LNCAP (cell line): ENCODE results near the gene ABHD16B.

Experiments
- TF ChIP-seq, protein P1 (sequence below): fragments of 450-650 bp; IDR thresholded peaks from 2 replicates; pipeline ENCODE4 v1.5.1; 2017; ENCODE audit warnings: mild to moderate bottlenecking

The ABHD16B gene

DNA sequence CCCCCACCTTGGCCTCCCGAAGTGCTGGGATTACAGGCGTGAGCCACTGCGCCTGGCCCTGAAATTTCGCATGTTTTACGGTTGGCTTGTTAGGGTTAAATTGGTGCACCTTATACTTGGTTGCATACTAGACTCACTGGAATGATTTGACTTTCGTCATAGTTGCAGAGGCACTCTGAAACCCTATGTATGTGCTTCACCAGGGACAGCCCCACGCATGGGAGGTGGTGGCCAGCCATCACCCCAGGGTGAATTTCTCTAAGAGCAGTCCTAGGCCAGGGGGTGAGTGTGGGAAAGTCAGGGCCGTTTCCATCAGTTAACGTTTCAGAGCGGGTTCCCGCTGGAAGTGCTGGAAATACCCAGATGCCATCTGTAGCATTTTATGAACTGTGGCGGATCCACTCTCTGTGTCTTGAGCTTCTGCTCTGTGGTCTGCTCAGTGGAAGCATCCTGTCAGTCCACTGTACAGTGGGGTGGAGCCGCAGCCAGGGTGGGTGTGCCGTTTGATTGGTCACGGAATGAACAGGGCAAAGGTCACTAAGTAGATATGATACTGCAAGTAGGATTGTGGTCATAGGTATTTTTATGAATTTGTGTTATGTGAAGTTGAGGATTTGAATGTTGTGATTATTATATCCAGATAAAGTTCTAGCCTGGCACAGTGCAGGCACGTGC lies 46.8 kb downstream of the ABHD16B start:
- TF ChIP-seq, protein P1, sequence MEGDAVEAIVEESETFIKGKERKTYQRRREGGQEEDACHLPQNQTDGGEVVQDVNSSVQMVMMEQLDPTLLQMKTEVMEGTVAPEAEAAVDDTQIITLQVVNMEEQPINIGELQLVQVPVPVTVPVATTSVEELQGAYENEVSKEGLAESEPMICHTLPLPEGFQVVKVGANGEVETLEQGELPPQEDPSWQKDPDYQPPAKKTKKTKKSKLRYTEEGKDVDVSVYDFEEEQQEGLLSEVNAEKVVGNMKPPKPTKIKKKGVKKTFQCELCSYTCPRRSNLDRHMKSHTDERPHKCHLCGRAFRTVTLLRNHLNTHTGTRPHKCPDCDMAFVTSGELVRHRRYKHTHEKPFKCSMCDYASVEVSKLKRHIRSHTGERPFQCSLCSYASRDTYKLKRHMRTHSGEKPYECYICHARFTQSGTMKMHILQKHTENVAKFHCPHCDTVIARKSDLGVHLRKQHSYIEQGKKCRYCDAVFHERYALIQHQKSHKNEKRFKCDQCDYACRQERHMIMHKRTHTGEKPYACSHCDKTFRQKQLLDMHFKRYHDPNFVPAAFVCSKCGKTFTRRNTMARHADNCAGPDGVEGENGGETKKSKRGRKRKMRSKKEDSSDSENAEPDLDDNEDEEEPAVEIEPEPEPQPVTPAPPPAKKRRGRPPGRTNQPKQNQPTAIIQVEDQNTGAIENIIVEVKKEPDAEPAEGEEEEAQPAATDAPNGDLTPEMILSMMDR = no peak

DNA sequence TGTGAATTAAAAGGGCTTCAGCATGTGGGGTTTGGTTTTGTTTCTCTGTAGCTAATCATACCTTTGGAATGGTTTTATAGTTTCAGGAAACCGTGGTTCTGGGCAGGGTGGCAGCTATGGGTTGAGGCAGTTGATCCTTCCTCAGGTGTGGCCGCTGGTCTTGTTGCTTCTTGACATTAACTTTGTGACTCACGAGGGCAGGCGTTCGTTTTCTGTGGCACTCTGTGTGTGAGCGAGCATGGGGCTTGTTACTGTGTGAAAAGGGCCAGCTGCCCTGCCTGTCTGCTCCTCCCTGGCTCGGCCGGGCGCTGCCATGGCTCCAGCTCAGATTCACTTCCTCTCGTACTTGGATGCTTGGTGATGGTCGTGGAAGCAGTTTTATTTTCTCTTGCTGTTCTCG lies 49.9 kb downstream of the ABHD16B start:
- TF ChIP-seq, protein P1 = no peak
